NT2/D1 (cell line): ENCODE measurements around the gene SPTAN1.

Experiments
- SUZ12 ChIP-seq: IDR thresholded peaks from 2 replicates; pipeline ENCODE4 v1.6.1; 2011; ENCODE audit not compliant: insufficient read length, insufficient read depth; ENCODE audit errors: extremely low read depth
- YY1 ChIP-seq: IDR thresholded peaks from 2 replicates; pipeline ENCODE4 v1.6.1; 2011; ENCODE audit not compliant: insufficient read length, insufficient read depth

GRCh38 chr9:128632066-128632465, 79.7 kb downstream of the SPTAN1 start:
- TF ChIP-seq YY1 (no peak), SUZ12 (no peak)
